Measurements from ENCODE around the gene PDAP1. TPM values are rescaled to one million over a fixed set of nuclear protein-coding genes. Genes with fewer than 3 reads are reported as not detected.

Gene PDAP1
- total and polyA plus RNA-seq, 2 experiments from 2014 or later, result 93.1 to 134 TPM

DNA sequence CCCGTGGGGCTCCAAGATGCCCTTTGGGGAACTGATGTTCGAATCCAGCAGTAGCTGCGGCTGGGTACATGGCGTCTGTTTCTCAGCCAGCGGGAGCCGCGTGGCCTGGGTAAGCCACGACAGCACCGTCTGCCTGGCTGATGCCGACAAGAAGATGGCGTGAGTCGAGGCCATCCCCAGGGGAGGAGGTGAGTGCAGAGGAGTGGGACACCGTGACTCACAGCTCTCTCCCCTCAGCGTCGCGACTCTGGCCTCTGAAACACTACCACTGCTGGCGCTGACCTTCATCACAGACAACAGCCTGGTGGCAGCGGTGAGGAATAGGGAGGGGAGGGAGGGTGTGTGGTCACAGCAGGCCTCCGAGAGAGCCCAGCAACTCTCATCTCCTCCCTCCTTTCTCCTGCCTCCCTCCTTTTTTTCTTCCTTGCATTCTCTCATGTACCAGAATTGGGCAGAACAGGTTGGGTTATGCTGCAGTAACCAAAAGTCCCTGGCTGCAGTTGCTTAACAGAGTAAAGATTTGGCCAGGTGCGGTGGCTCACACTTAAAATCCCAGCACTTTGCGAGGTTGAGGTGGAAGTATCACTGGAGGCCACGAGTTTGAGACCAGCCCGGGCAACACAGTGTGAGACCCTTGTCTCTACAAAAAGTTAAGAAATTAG, 17.3 kb downstream of the PDAP1 start (continued):
- TF ChIP-seq, protein P1, sequence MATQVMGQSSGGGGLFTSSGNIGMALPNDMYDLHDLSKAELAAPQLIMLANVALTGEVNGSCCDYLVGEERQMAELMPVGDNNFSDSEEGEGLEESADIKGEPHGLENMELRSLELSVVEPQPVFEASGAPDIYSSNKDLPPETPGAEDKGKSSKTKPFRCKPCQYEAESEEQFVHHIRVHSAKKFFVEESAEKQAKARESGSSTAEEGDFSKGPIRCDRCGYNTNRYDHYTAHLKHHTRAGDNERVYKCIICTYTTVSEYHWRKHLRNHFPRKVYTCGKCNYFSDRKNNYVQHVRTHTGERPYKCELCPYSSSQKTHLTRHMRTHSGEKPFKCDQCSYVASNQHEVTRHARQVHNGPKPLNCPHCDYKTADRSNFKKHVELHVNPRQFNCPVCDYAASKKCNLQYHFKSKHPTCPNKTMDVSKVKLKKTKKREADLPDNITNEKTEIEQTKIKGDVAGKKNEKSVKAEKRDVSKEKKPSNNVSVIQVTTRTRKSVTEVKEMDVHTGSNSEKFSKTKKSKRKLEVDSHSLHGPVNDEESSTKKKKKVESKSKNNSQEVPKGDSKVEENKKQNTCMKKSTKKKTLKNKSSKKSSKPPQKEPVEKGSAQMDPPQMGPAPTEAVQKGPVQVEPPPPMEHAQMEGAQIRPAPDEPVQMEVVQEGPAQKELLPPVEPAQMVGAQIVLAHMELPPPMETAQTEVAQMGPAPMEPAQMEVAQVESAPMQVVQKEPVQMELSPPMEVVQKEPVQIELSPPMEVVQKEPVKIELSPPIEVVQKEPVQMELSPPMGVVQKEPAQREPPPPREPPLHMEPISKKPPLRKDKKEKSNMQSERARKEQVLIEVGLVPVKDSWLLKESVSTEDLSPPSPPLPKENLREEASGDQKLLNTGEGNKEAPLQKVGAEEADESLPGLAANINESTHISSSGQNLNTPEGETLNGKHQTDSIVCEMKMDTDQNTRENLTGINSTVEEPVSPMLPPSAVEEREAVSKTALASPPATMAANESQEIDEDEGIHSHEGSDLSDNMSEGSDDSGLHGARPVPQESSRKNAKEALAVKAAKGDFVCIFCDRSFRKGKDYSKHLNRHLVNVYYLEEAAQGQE (IDR thresholded peaks at IDR 0.05; ENCODE audit: unreplicated experiment), result no peak

GRCh38 chr7:99389772-99390171, 18.6 kb downstream of the PDAP1 start:
- Histone ChIP-seq H3K79me2 (replicated peaks; ENCODE audit: insufficient read depth) (no peaks in the 10 kb centered on the region), H3K4me1 (ENCODE audit: insufficient read depth) (peaks cover 5% of the 10 kb centered on the region; the same call in 1 of the 2 replicates), H3K27ac (ENCODE audit: low read depth) (no peak overlapping the region), H3K27me3 (ENCODE audit: insufficient read depth) (no peaks in the 10 kb centered on the region), H3K9me2 (ENCODE audit: insufficient read depth) (no peaks in the 10 kb centered on the region), H3K4me2 (no peak overlapping the region), H3K4me3 (no peak overlapping the region), H4K20me1 (replicated peaks; ENCODE audit: insufficient read depth) (peaks cover 1% of the 10 kb centered on the region; the same call in 1 of the 2 replicates), H3F3A (replicated peaks; ENCODE audit: low read depth) (peaks cover 21% of the 10 kb centered on the region), H2AFZ (no peak overlapping the region), H3K36me3 (ENCODE audit: insufficient read depth) (0 out of 2 replicates have a peak, but pooled peaks cover 3% of the 10 kb centered on the region)
- Mint-ChIP-seq H3K9me3 (no peaks in the 10 kb centered on the region), H3K27me3 (ENCODE audit: insufficient read depth, low read depth, poor library complexity) (peaks cover 25% of the 10 kb centered on the region), H3K4me1 (peaks cover 13% of the 10 kb centered on the region), H3K36me3 (ENCODE audit: low read depth) (peaks cover 32% of the 10 kb centered on the region), H3K4me3 (no peak overlapping the region), H3K27ac (no peak overlapping the region)
- ATAC-seq (no peak), DNase-seq (ENCODE audit: low spot score) (no peak)
- TF ChIP-seq, protein P2, sequence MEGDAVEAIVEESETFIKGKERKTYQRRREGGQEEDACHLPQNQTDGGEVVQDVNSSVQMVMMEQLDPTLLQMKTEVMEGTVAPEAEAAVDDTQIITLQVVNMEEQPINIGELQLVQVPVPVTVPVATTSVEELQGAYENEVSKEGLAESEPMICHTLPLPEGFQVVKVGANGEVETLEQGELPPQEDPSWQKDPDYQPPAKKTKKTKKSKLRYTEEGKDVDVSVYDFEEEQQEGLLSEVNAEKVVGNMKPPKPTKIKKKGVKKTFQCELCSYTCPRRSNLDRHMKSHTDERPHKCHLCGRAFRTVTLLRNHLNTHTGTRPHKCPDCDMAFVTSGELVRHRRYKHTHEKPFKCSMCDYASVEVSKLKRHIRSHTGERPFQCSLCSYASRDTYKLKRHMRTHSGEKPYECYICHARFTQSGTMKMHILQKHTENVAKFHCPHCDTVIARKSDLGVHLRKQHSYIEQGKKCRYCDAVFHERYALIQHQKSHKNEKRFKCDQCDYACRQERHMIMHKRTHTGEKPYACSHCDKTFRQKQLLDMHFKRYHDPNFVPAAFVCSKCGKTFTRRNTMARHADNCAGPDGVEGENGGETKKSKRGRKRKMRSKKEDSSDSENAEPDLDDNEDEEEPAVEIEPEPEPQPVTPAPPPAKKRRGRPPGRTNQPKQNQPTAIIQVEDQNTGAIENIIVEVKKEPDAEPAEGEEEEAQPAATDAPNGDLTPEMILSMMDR (conservative IDR thresholded peaks at IDR 0.05; ENCODE audit: low read depth in 2 of 2), result no peak
- TF ChIP-seq, protein P3, sequence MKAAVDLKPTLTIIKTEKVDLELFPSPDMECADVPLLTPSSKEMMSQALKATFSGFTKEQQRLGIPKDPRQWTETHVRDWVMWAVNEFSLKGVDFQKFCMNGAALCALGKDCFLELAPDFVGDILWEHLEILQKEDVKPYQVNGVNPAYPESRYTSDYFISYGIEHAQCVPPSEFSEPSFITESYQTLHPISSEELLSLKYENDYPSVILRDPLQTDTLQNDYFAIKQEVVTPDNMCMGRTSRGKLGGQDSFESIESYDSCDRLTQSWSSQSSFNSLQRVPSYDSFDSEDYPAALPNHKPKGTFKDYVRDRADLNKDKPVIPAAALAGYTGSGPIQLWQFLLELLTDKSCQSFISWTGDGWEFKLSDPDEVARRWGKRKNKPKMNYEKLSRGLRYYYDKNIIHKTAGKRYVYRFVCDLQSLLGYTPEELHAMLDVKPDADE (IDR thresholded peaks at IDR 0.05), result no peak
- no peak for TF ChIP-seq STAT1 (IDR thresholded peaks at IDR 0.05; ENCODE audit: unreplicated experiment)
- no peak for TF ChIP-seq JUNB (IDR thresholded peaks at IDR 0.05; ENCODE audit: unreplicated experiment)
- TF ChIP-seq EZH2 (IDR thresholded peaks at IDR 0.05; ENCODE audit: low read depth, unreplicated experiment), result no peak
- TF ChIP-seq ZNF331 (CRISPR knock-in tag; IDR thresholded peaks at IDR 0.05; ENCODE audit: low read depth), result no peak
- TF ChIP-seq, protein P1 (IDR thresholded peaks at IDR 0.05; ENCODE audit: unreplicated experiment), result no peak
- no peak for TF ChIP-seq CREB1 (CRISPR knock-in tag; IDR thresholded peaks at IDR 0.05; ENCODE audit: low read depth)
